ENCODE data around the gene FBXO44. TPM values are rescaled to one million over a fixed set of nuclear protein-coding genes. Genes with fewer than 3 reads are reported as not detected.

FBXO44 gene
- total RNA-seq, 1 experiment from 2014 or later, result 24.5 TPM

GRCh38 chr1:11657654-11658053, 3.0 kb downstream of the FBXO44 start:
- no peak overlapping the region for H2BK15ac ChIP-seq (ENCODE audit: low read depth, low read length)
- no peaks in the 10 kb centered on the region for H3K9me3 Mint-ChIP-seq
- H3K4me2 ChIP-seq (ENCODE audit: insufficient read depth, insufficient read length, low read length), result no peak overlapping the region
- no peak overlapping the region for H2BK5ac ChIP-seq (ENCODE audit: insufficient read length, low read length)
- H3K23ac ChIP-seq (ENCODE audit: insufficient read length, low read depth, low read length), result no peak overlapping the region
- no peak overlapping the region for H3K4me3 Mint-ChIP-seq
- no peak overlapping the region for H2BK120ac ChIP-seq (ENCODE audit: low read depth, low read length, poor library complexity, severe bottlenecking)
- peaks cover 14 to 49% (median 43%) of the 10 kb centered on the region in 3 experiments for H3K36me3 Mint-ChIP-seq (ENCODE audit: insufficient read depth in 1 of 3, low read depth in 3 of 3)
- H3K27me3 Mint-ChIP-seq (ENCODE audit: low read depth), result peaks cover 20% of the 10 kb centered on the region
- H3K4me1 ChIP-seq (ENCODE audit: insufficient read depth, low read length), result no peaks in the 10 kb centered on the region; the same call in 1 of the 2 replicates
- no peak overlapping the region for H4K5ac ChIP-seq (ENCODE audit: insufficient read length, low read depth, low read length)
- no peak for DNase-seq
- no peak overlapping the region for H4K91ac ChIP-seq (ENCODE audit: insufficient read length, low read depth, low read length)
- H2AK5ac ChIP-seq (ENCODE audit: insufficient read length, low read length), result no peak overlapping the region
- H4K20me1 ChIP-seq (ENCODE audit: control insufficient read depth, insufficient read depth, insufficient read length), result no peaks in the 10 kb centered on the region
- no peak overlapping the region for H3T11ph ChIP-seq (ENCODE audit: low read length)
- H3K79me1 ChIP-seq (ENCODE audit: insufficient read depth, low read depth, low read length, poor library complexity, severe bottlenecking), result no peaks in the 10 kb centered on the region
- no peak overlapping the region for H3K14ac ChIP-seq (ENCODE audit: insufficient read depth, low read length)
- no peak overlapping the region for H3K9ac ChIP-seq (ENCODE audit: extremely low read depth, insufficient read length, low read length)
- H2AFZ ChIP-seq (ENCODE audit: low read length), result no peak overlapping the region
- no peaks in the 10 kb centered on the region; the same call in 1 of the 2 replicates for H3K27me3 ChIP-seq (ENCODE audit: insufficient read depth, low read length)
- H3K4me1 Mint-ChIP-seq, result peaks cover 15% of the 10 kb centered on the region in 2 experiments
- no peak overlapping the region for H3K27ac Mint-ChIP-seq
- H2BK12ac ChIP-seq (ENCODE audit: insufficient read length, low read depth, low read length), result no peak overlapping the region
- WGBS (ENCODE audit: extremely low coverage, insufficient read length, low lambda C conversion rate), result no CpG with 5 or more reads among the region's 6 CpGs
- TF ChIP-seq CTCF (conservative IDR thresholded peaks at IDR 0.05), result no peak
- H3K27ac ChIP-seq (ENCODE audit: insufficient read length, low read depth, low read length), result no peak overlapping the region
- H3K18ac ChIP-seq (ENCODE audit: insufficient read length, low read depth, low read length), result no peak overlapping the region
- H3K79me2 ChIP-seq (ENCODE audit: insufficient read depth, low read length), result no peaks in the 10 kb centered on the region
- H3K56ac ChIP-seq (ENCODE audit: insufficient read length, low read depth, low read length), result no peak overlapping the region
- no peaks in the 10 kb centered on the region for H3K9me3 ChIP-seq (ENCODE audit: control insufficient read depth, low read depth, low read length)
- no peak overlapping the region for H3K4ac ChIP-seq (ENCODE audit: low read depth, low read length)
- H3K23me2 ChIP-seq (ENCODE audit: insufficient read length, low read depth, low read length, poor library complexity, severe bottlenecking), result peaks cover 9% of the 10 kb centered on the region
- H2BK20ac ChIP-seq (ENCODE audit: low read depth, low read length, poor library complexity, severe bottlenecking), result no peak overlapping the region
- H4K8ac ChIP-seq (replicated peaks; ENCODE audit: insufficient read length, low read depth, low read length), result no peak overlapping the region

Measured in H9 (cell line).